ENCODE measurements around the gene GLIS2.
"Not testable (repeated sequence)": the region's sequence is repeated elsewhere in the genome, so short reads cannot be mapped to it uniquely, and the experiment has no call there.

Gene GLIS2

DNA sequence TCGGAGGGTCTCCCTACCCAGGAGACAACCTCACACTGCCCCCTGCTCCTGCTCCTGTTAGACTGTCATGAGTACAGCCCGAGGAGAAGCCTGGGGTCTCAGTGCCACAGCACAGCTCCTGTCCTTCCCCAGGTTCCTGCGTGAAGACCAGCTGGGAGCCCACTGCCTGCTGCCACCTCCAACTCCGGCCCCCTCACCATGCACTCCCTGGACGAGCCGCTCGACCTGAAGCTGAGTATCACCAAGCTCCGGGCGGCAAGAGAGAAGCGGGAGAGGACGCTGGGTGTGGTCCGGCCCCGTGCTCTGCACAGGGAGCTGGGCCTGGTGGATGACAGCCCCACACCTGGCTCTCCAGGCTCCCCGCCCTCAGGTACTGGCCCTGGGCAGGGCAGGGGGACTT is 16.2 kb downstream of the GLIS2 start:
- no peak overlapping the region for H3K4me3 ChIP-seq (ENCODE audit: low read length)
- peaks cover 10% of the 10 kb centered on the region for H3K4me1 ChIP-seq (ENCODE audit: low read length)
- no peak overlapping the region for H3K27ac ChIP-seq (ENCODE audit: low read length)
- no peaks in the 10 kb centered on the region for H3K9me3 ChIP-seq (ENCODE audit: insufficient read depth, low read length)
- no peaks in the 10 kb centered on the region for H3K27me3 ChIP-seq (ENCODE audit: low read depth, low read length)
- H2AFZ ChIP-seq (ENCODE audit: low read depth, low read length): no peak overlapping the region
- no peaks in the 10 kb centered on the region for H3K79me2 ChIP-seq (ENCODE audit: low read length)
- no peak overlapping the region for H3K9ac ChIP-seq (ENCODE audit: low read length)
- H3K4me2 ChIP-seq (ENCODE audit: low read length): no peak overlapping the region
- H4K20me1 ChIP-seq (ENCODE audit: insufficient read depth, low read length): no peaks in the 10 kb centered on the region
- no peaks in the 10 kb centered on the region for H3K36me3 ChIP-seq (replicated peaks; ENCODE audit: low read depth, low read length)
- no peak for TF ChIP-seq EZH2phosphoT487 (IDR thresholded peaks at IDR 0.05; ENCODE audit: low read depth)
- TF ChIP-seq CTCF (IDR thresholded peaks at IDR 0.05; ENCODE audit: low read depth, low read length): no peak

DNA sequence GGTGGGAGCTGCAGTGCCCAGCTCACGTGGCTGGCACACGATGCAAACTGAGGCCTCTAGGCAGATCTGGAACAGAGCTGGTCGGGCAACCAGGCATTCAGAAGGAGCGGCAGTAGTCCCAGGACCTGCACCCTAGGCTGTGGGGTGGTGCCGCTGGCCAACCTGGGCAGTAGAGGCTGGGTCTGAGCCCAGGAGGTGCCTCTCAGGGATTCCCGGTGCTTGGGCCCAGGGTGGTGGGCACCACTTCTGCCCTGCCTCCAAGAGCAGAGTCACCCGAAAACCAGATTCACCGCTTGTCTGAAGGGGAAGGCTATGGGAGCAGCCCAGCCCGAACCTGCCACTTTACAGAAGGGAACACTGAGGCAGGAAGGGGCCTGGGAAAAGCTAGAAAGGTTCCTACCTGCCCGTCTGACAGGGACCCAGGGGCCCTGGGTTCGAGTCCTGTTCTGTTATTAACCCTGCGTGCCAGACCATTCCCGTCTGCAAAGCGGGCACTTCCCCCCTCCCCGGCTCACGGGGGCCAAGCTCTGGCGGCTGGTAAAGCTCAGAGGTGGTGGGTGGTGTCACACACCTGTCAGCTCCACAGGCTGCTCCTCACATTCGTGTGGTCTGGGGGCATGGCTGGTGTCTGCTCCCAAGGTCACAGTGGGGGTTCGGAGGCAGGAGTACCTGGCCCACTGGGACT is 16.9 kb downstream of the GLIS2 start:
- no peaks in the 10 kb centered on the region for H3K36me3 ChIP-seq (replicated peaks; ENCODE audit: low read depth, low read length)
- H3K27me3 ChIP-seq (ENCODE audit: low read depth, low read length): no peaks in the 10 kb centered on the region
- H3K4me1 ChIP-seq (ENCODE audit: low read length): peaks cover 8% of the 10 kb centered on the region
- no peaks in the 10 kb centered on the region for H4K20me1 ChIP-seq (ENCODE audit: insufficient read depth, low read length)
- TF ChIP-seq EZH2phosphoT487 (IDR thresholded peaks at IDR 0.05; ENCODE audit: low read depth) (no peak), CTCF (IDR thresholded peaks at IDR 0.05; ENCODE audit: low read depth, low read length) (no peak)
- H2AFZ ChIP-seq (ENCODE audit: low read depth, low read length): no peak overlapping the region
- H3K79me2 ChIP-seq (ENCODE audit: low read length): no peaks in the 10 kb centered on the region
- H3K4me3 ChIP-seq (ENCODE audit: low read length): no peak overlapping the region
- no peaks in the 10 kb centered on the region for H3K9me3 ChIP-seq (ENCODE audit: insufficient read depth, low read length)
- no peak overlapping the region for H3K9ac ChIP-seq (ENCODE audit: low read length)
- H3K4me2 ChIP-seq (ENCODE audit: low read length): no peak overlapping the region
- no peak overlapping the region for H3K27ac ChIP-seq (ENCODE audit: low read length)

DNA sequence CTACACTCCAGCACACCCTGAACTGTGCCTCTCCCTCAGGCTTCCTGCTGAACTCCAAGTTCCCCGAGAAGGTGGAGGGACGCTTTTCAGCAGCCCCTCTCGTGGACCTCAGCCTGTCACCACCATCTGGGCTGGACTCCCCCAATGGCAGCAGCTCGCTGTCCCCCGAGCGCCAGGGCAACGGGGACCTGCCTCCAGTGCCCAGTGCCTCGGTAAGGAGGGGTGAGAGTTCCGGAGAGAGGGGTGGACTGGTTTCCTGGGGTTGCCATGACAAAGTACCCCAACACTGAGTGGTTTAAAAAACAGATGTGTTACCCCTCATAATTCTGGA is 17.4 kb downstream of the GLIS2 start:
- Histone ChIP-seq H2AFZ (ENCODE audit: low read depth, low read length) (no peak overlapping the region), H3K4me3 (ENCODE audit: low read length) (no peak overlapping the region), H3K9ac (ENCODE audit: low read length) (no peak overlapping the region), H3K4me1 (ENCODE audit: low read length) (peaks cover 7% of the 10 kb centered on the region), H4K20me1 (ENCODE audit: insufficient read depth, low read length) (no peaks in the 10 kb centered on the region), H3K4me2 (ENCODE audit: low read length) (no peak overlapping the region), H3K27ac (ENCODE audit: low read length) (no peak overlapping the region), H3K27me3 (ENCODE audit: low read depth, low read length) (no peaks in the 10 kb centered on the region), H3K9me3 (ENCODE audit: insufficient read depth, low read length) (no peaks in the 10 kb centered on the region), H3K36me3 (replicated peaks; ENCODE audit: low read depth, low read length) (no peaks in the 10 kb centered on the region), H3K79me2 (ENCODE audit: low read length) (no peaks in the 10 kb centered on the region)
- no peak for TF ChIP-seq EZH2phosphoT487 (IDR thresholded peaks at IDR 0.05; ENCODE audit: low read depth)
- TF ChIP-seq CTCF (IDR thresholded peaks at IDR 0.05; ENCODE audit: low read depth, low read length): no peak

DNA sequence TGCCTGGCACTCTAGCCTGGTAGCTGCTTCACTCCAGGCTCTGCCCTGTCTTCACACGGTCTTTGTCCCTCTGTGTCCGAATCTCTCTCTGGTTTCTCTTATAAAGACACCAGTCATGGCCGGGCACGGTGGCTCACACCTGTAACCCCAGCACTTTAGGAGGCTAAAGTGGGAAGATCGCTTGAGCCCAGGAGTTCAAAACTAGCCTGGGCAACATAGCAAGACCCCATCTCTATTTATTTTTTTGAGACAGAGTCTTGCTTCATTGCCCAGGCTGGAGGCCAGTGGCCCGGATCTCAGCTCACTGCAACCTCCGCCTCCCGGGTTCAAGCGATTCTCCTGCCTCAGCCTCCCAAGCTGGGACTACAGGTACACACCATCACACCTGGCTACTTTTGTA is 17.8 kb downstream of the GLIS2 start:
- H3K4me1 ChIP-seq (ENCODE audit: low read length); H3K4me3 ChIP-seq (ENCODE audit: low read length); H3K4me2 ChIP-seq (ENCODE audit: low read length); H3K79me2 ChIP-seq (ENCODE audit: low read length); H3K36me3 ChIP-seq (replicated peaks; ENCODE audit: low read depth, low read length); H4K20me1 ChIP-seq (ENCODE audit: insufficient read depth, low read length); H2AFZ ChIP-seq (ENCODE audit: low read depth, low read length); H3K9ac ChIP-seq (ENCODE audit: low read length); H3K9me3 ChIP-seq (ENCODE audit: insufficient read depth, low read length); H3K27ac ChIP-seq (ENCODE audit: low read length); H3K27me3 ChIP-seq (ENCODE audit: low read depth, low read length): not testable (repeated sequence)

Data from OCI-LY3 (cell line).